K562 (cell line): ENCODE data around the gene NAPA. TPM values are rescaled to one million over a fixed set of nuclear protein-coding genes. Genes with fewer than 3 reads are reported as not detected.

Experiments
- BCOR ChIP-seq: fragments of 450-650 bp; IDR thresholded peaks from 2 replicates; pipeline ENCODE4 v1.6.1; 2016
- GTF2B ChIP-seq: IDR thresholded peaks from 2 replicates; pipeline ENCODE4 v1.6.1; 2011; ENCODE audit not compliant: insufficient read length; ENCODE audit errors: extremely low read depth
- ILK ChIP-seq: fragments of 450-650 bp; IDR thresholded peaks from 2 replicates; pipeline ENCODE4 v1.6.1; 2016; ENCODE audit warnings: missing genetic modification characterization, low read depth, mild to moderate bottlenecking, missing compliant biosample characterization, moderate library complexity, borderline replicate concordance
- KHSRP ChIP-seq: fragments of 450-650 bp; IDR thresholded peaks from 2 replicates; pipeline ENCODE4 v1.6.1; 2017
- MXD1 ChIP-seq: fragments of 250-450 bp; sonication (Bioruptor Pico); IDR thresholded peaks from 2 replicates; pipeline ENCODE4 v1.8.0; 2021; ENCODE audit warnings: borderline replicate concordance, mild to moderate bottlenecking, moderate library complexity; ENCODE audit not compliant: poor library complexity, severe bottlenecking
- NFRKB ChIP-seq: fragments of 450-650 bp; IDR thresholded peaks from 2 replicates; pipeline ENCODE4 v1.6.1; 2016; ENCODE audit warnings: low read depth
- NFXL1 ChIP-seq: fragments of 450-650 bp; formaldehyde crosslinking; IDR thresholded peaks from 2 replicates; pipeline ENCODE4 v1.4.0; 2021; ENCODE audit warnings: mild to moderate bottlenecking
- NR2C2 ChIP-seq, 2 experiments: fragments of 200-800 bp in 1 of 2; sonication (Bioruptor generic) in 1 of 2; sonication (generic) in 1 of 2; formaldehyde crosslinking in 1 of 2; IDR thresholded peaks; 2 replicates each; pipeline versions ENCODE4 v1.6.1 to v1.8.0; 2016 to 2022; ENCODE audit warnings: mild to moderate bottlenecking in 1 of 2, missing compliant biosample characterization in 1 of 2, missing genetic modification characterization in 1 of 2, missing genetic modification reagents in 1 of 2
- PTTG1 ChIP-seq: fragments of 450-650 bp; IDR thresholded peaks from 2 replicates; pipeline ENCODE4 v1.6.1; 2016; ENCODE audit warnings: low read depth, mild to moderate bottlenecking, missing genetic modification characterization, missing compliant biosample characterization
- TAF1 ChIP-seq: IDR thresholded peaks from 2 replicates; pipeline ENCODE4 v1.6.1; 2011; ENCODE audit warnings: mild to moderate bottlenecking, low read length, moderate library complexity; ENCODE audit not compliant: insufficient read depth, control insufficient read depth, severe bottlenecking; ENCODE audit errors: extremely low read depth
- THRAP3 ChIP-seq: fragments of 450-650 bp; IDR thresholded peaks from 2 replicates; pipeline ENCODE4 v1.6.1; 2016; ENCODE audit warnings: mild to moderate bottlenecking, inconsistent platforms, borderline replicate concordance
- TRIM25 ChIP-seq: fragments of 450-650 bp; IDR thresholded peaks from 2 replicates; pipeline ENCODE4 v1.7.0; 2016; ENCODE audit warnings: borderline replicate concordance
- ZBTB34 ChIP-seq: fragments of 250-450 bp; sonication (Bioruptor Pico); IDR thresholded peaks from 2 replicates; pipeline ENCODE4 v1.8.0; 2021; ENCODE audit warnings: mild to moderate bottlenecking, moderate library complexity
- ZKSCAN1 ChIP-seq: fragments of 150-350 bp; IDR thresholded peaks from 2 replicates; pipeline ENCODE4 v1.6.1; 2016; ENCODE audit warnings: low read depth, low read length
- ZNF121 ChIP-seq: sonication (generic); formaldehyde crosslinking; conservative IDR thresholded peaks from 2 replicates; pipeline ENCODE4 v1.8.0; 2022; ENCODE audit warnings: missing genetic modification reagents
- ZNF133 ChIP-seq: fragments of 250-450 bp; sonication (Bioruptor Pico); IDR thresholded peaks from 2 replicates; pipeline ENCODE4 v1.4.0; 2020; ENCODE audit warnings: mild to moderate bottlenecking
- ZNF197 ChIP-seq: fragments of 200-800 bp; sonication (Bioruptor generic); IDR thresholded peaks from 2 replicates; pipeline ENCODE4 v1.6.1; 2016; ENCODE audit warnings: low read depth, missing genetic modification characterization, missing compliant biosample characterization
- ZNF830 ChIP-seq: fragments of 250-450 bp; sonication (Bioruptor Pico); IDR thresholded peaks from 2 replicates; pipeline ENCODE4 v1.5.0; 2021; ENCODE audit warnings: mild to moderate bottlenecking
- polyA plus RNA-seq, 8 experiments: library from polyadenylated mRNA; depleted of rRNA in 4 of 8; stranded (reverse) in 5 of 8; unstranded in 3 of 8; fragments of >200 nt; fragmentation: Nextera tagmentation in 2 of 8; fragmentation: Illumina TruSeq in 1 of 8; extraction: Ambion mirVana in 2 of 8; extraction: Trizol in 1 of 8; gene quantifications; 2 replicates each; pipeline versions ENCODE4 v1.2.1 to v1.2.3, GENCODE V29; 2011 to 2014; ENCODE audit warnings: inconsistent platforms in 1 of 8, missing spikeins in 1 of 8
- total RNA-seq, 7 experiments: library from RNA; depleted of rRNA in 6 of 7; stranded (reverse); fragments of >200 nt in 6 of 7; fragmentation: Illumina TruSeq in 2 of 7; extraction: Trizol in 2 of 7; gene quantifications; 2 replicates each; pipeline versions ENCODE4 v1.2.1 to v1.2.3, GENCODE V29; 2011 to 2021; ENCODE audit warnings: low replicate concordance in 1 of 7
- TF ChIP-seq, protein P1 (sequence below): fragments of 250-450 bp; sonication (Bioruptor Pico); IDR thresholded peaks from 2 replicates; pipeline ENCODE4 v1.8.0; 2022; ENCODE audit warnings: moderate library complexity, mild to moderate bottlenecking, inconsistent platforms

The NAPA gene
- total and polyA plus RNA-seq, 9 of the 15 experiments (the other 6 are each of a cell fraction or from before 2014, with no cell fraction given) = 5.4 to 98.6 (median 77.5) TPM

GRCh38 chr19:47446534-47447469, 68.1 kb downstream of the NAPA start (continued):
- TF ChIP-seq MXD1 (CRISPR knock-in tag) (no peak), PTTG1 (tag) (no peak), ZNF830 (no peak), ZNF121 (peak; percentile 83), ZNF133 (no peak), TRIM25 (peak; percentile 83; the same call in 1 of the 2 replicates), THRAP3 (no peak), ZKSCAN1 (no peak), GTF2B (no peak), ZBTB34 (CRISPR knock-in tag) (no peak), KHSRP (0 out of 2 replicates have a peak, but pooled peaks have one; percentile 27), NFXL1 (CRISPR knock-in tag) (no peak), TAF1 (no peak), NR2C2 (CRISPR knock-in tag; IDR thresholded peaks at IDR 0.05) (no peak), NR2C2 (tag; IDR thresholded peaks at IDR 0.05) (no peak), NFRKB (0 out of 2 replicates have a peak, but pooled peaks have one; percentile 29), ZNF197 (CRISPR knock-in tag) (no peak), ILK (no peak), BCOR (peak; percentile 59; the same call in 1 of the 2 replicates)
- TF ChIP-seq, protein P1, sequence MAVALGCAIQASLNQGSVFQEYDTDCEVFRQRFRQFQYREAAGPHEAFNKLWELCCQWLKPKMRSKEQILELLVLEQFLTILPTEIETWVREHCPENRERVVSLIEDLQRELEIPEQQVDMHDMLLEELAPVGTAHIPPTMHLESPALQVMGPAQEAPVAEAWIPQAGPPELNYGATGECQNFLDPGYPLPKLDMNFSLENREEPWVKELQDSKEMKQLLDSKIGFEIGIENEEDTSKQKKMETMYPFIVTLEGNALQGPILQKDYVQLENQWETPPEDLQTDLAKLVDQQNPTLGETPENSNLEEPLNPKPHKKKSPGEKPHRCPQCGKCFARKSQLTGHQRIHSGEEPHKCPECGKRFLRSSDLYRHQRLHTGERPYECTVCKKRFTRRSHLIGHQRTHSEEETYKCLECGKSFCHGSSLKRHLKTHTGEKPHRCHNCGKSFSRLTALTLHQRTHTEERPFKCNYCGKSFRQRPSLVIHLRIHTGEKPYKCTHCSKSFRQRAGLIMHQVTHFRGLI (CRISPR knock-in tag) = no peak
